H9 (cell line): ENCODE data around the gene C17orf113. TPM values are rescaled to one million over a fixed set of nuclear protein-coding genes. Genes with fewer than 3 reads are reported as not detected.

Experiments used
- DNase-seq: peaks from one replicate; pipeline ENCODE4 v3.0.0-alpha.2; 2017
- H2AFZ ChIP-seq: one replicate; pipeline ENCODE4 v1.6.1; 2013; ENCODE audit warnings: mild to moderate bottlenecking, low read length, control low read depth, moderate library complexity
- H2AK5ac ChIP-seq: 2 replicates; pipeline ENCODE4 v1.6.1; 2013; ENCODE audit warnings: low read length, control low read depth, mixed read lengths; ENCODE audit not compliant: insufficient read length
- H2BK120ac ChIP-seq: one replicate; pipeline ENCODE4 v1.6.1; 2013; ENCODE audit warnings: low read depth, mild to moderate bottlenecking, low read length, control low read depth, inconsistent platforms; ENCODE audit not compliant: poor library complexity, severe bottlenecking
- H2BK12ac ChIP-seq: 2 replicates; pipeline ENCODE4 v1.6.1; 2013; ENCODE audit warnings: low read length, control low read depth, mixed read lengths, low read depth; ENCODE audit not compliant: insufficient read length
- H2BK15ac ChIP-seq: 2 replicates; pipeline ENCODE4 v1.6.1; 2013; ENCODE audit warnings: low read depth, low read length, control low read depth
- H2BK20ac ChIP-seq: one replicate; pipeline ENCODE4 v1.6.1; 2013; ENCODE audit warnings: low read depth, mild to moderate bottlenecking, low read length, control low read depth, inconsistent platforms; ENCODE audit not compliant: poor library complexity, severe bottlenecking
- H2BK5ac ChIP-seq: 2 replicates; pipeline ENCODE4 v1.6.1; 2013; ENCODE audit warnings: low read length, control low read depth, mixed read lengths; ENCODE audit not compliant: insufficient read length
- H3K14ac ChIP-seq: 2 replicates; pipeline ENCODE4 v1.6.1; 2013; ENCODE audit warnings: low read length, control low read depth; ENCODE audit not compliant: insufficient read depth
- H3K18ac ChIP-seq: 2 replicates; pipeline ENCODE4 v1.6.1; 2013; ENCODE audit warnings: low read depth, mild to moderate bottlenecking, mixed read lengths, low read length, control low read depth; ENCODE audit not compliant: insufficient read length
- H3K23ac ChIP-seq: 2 replicates; pipeline ENCODE4 v1.6.1; 2013; ENCODE audit warnings: low read length, control low read depth, mixed read lengths, low read depth; ENCODE audit not compliant: insufficient read length
- H3K23me2 ChIP-seq: 2 replicates; pipeline ENCODE4 v1.6.1; 2013; ENCODE audit warnings: low read depth, mild to moderate bottlenecking, mixed read lengths, low read length, control low read depth; ENCODE audit not compliant: insufficient read length, poor library complexity, severe bottlenecking
- H3K27ac ChIP-seq: 2 replicates; pipeline ENCODE4 v1.5.1; 2013; ENCODE audit warnings: low read length, control low read depth, mixed read lengths, low read depth; ENCODE audit not compliant: insufficient read length
- H3K27me3 ChIP-seq: 2 replicates; pipeline ENCODE4 v1.6.1; 2013; ENCODE audit warnings: low read length, control low read depth, inconsistent platforms; ENCODE audit not compliant: insufficient read depth
- H3K4ac ChIP-seq: 2 replicates; pipeline ENCODE4 v1.6.1; 2013; ENCODE audit warnings: low read depth, mild to moderate bottlenecking, control low read depth, inconsistent platforms, low read length, moderate library complexity
- H3K4me1 ChIP-seq: 2 replicates; pipeline ENCODE4 v1.6.1; 2013; ENCODE audit warnings: low read length, control low read depth, inconsistent platforms; ENCODE audit not compliant: insufficient read depth
- H3K4me2 ChIP-seq: 2 replicates; pipeline ENCODE4 v1.6.1; 2013; ENCODE audit warnings: low read length, control low read depth, mixed read lengths; ENCODE audit not compliant: insufficient read length, insufficient read depth
- H3K56ac ChIP-seq: 2 replicates; pipeline ENCODE4 v1.6.1; 2013; ENCODE audit warnings: low read depth, mild to moderate bottlenecking, mixed read lengths, low read length, control low read depth; ENCODE audit not compliant: insufficient read length
- H3K79me1 ChIP-seq: 2 replicates; pipeline ENCODE4 v1.6.1; 2013; ENCODE audit warnings: low read depth, mild to moderate bottlenecking, moderate library complexity, low read length, control low read depth, inconsistent platforms; ENCODE audit not compliant: insufficient read depth, poor library complexity, severe bottlenecking
- H3K79me2 ChIP-seq: 2 replicates; pipeline ENCODE4 v1.6.1; 2013; ENCODE audit warnings: low read length, control low read depth, inconsistent platforms; ENCODE audit not compliant: insufficient read depth
- H3K9ac ChIP-seq: 2 replicates; pipeline ENCODE4 v1.6.1; 2013; ENCODE audit warnings: low read length, control low read depth, mixed read lengths; ENCODE audit not compliant: insufficient read length; ENCODE audit errors: extremely low read depth
- H3K9me3 ChIP-seq: one replicate; pipeline ENCODE4 v1.6.1; 2013; ENCODE audit warnings: low read depth, low read length, inconsistent platforms; ENCODE audit not compliant: control insufficient read depth
- H3T11ph ChIP-seq: one replicate; pipeline ENCODE4 v1.6.1; 2013; ENCODE audit warnings: mild to moderate bottlenecking, low read length, control low read depth, inconsistent platforms
- H4K20me1 ChIP-seq: one replicate; pipeline ENCODE4 v1.6.1; 2013; ENCODE audit not compliant: control insufficient read depth, insufficient read length, insufficient read depth
- H4K5ac ChIP-seq: 2 replicates; pipeline ENCODE4 v1.6.1; 2013; ENCODE audit warnings: low read depth, mild to moderate bottlenecking, mixed read lengths, low read length, control low read depth; ENCODE audit not compliant: insufficient read length
- H4K8ac ChIP-seq: replicated peaks from 2 replicates; pipeline ENCODE4 v1.6.1; 2013; ENCODE audit warnings: low read length, control low read depth, mixed read lengths, low read depth; ENCODE audit not compliant: insufficient read length
- H4K91ac ChIP-seq: 2 replicates; pipeline ENCODE4 v1.6.1; 2013; ENCODE audit warnings: low read depth, mild to moderate bottlenecking, moderate library complexity, mixed read lengths, low read length, control low read depth; ENCODE audit not compliant: insufficient read length
- H3K27ac Mint-ChIP-seq, 3 experiments: 2 replicates in 2 of 3; 3 replicates in 1 of 3; pipeline ENCODE4 v1.8.0; 2020 to 2021; ENCODE audit warnings: mixed read lengths in 3 of 3, mild to moderate bottlenecking in 1 of 3, moderate library complexity in 1 of 3
- H3K27me3 Mint-ChIP-seq: 2 replicates; pipeline ENCODE4 v1.8.0; 2021; ENCODE audit warnings: low read depth, mild to moderate bottlenecking, moderate library complexity, mixed read lengths
- H3K36me3 Mint-ChIP-seq, 3 experiments: 2 replicates in 2 of 3; 3 replicates in 1 of 3; pipeline ENCODE4 v1.8.0; 2020 to 2021; ENCODE audit warnings: low read depth in 3 of 3, mixed read lengths in 3 of 3; ENCODE audit not compliant: insufficient read depth in 1 of 3
- H3K4me1 Mint-ChIP-seq, 2 experiments: 2 replicates each; pipeline ENCODE4 v1.8.0; 2020; ENCODE audit warnings: mixed read lengths in 2 of 2
- H3K4me3 Mint-ChIP-seq, 2 experiments: 2 replicates in 1 of 2; 3 replicates in 1 of 2; pipeline ENCODE4 v1.8.0; 2020 to 2021; ENCODE audit warnings: mild to moderate bottlenecking in 2 of 2, mixed read lengths in 2 of 2, moderate library complexity in 1 of 2
- H3K9me3 Mint-ChIP-seq, 2 experiments: 2 replicates in 1 of 2; 3 replicates in 1 of 2; pipeline ENCODE4 v1.8.0; 2020; ENCODE audit warnings: mild to moderate bottlenecking in 2 of 2, mixed read lengths in 2 of 2, moderate library complexity in 1 of 2
- CTCF ChIP-seq: fragments of 200-600 bp; sonication (generic); conservative IDR thresholded peaks from 3 replicates; pipeline ENCODE4 v1.8.0; 2021; ENCODE audit warnings: antibody characterized with exemption, mild to moderate bottlenecking
- WGBS: extraction: QIAGEN DNeasy Blood & Tissue Kit; methylation state at CpG from one replicate; pipeline ENCODE4 v1.1.7; 2013; ENCODE audit warnings: missing lambda C conversion rate, low lambda C conversion rate, mixed read lengths; ENCODE audit not compliant: insufficient read length; ENCODE audit errors: extremely low coverage; 5-methylcytosine and 5-hydroxymethylcytosine counted together
- total RNA-seq: library from RNA; stranded (reverse); gene quantifications from 2 replicates; pipeline ENCODE4 v1.2.1, GENCODE V29; 2021

C17orf113 gene
- total RNA-seq, 1 experiment from 2014 or later, result 1.0 TPM

- no peak overlapping the region for H4K5ac ChIP-seq
- H3K14ac ChIP-seq, result no peak overlapping the region
- H2AK5ac ChIP-seq, result no peak overlapping the region
- no peaks in the 10 kb centered on the region for H4K20me1 ChIP-seq
- no peak overlapping the region for H4K8ac ChIP-seq
- H3K27ac Mint-ChIP-seq, result peak overlapping the region in 1 of 3 experiments; percentile 74; a peak in 2 of 7 replicates
- peaks cover 11 to 14% of the 10 kb centered on the region in 2 experiments for H3K4me1 Mint-ChIP-seq
- H2BK5ac ChIP-seq, result no peak overlapping the region
- no peak overlapping the region for H4K91ac ChIP-seq
- no peak overlapping the region for H2BK120ac ChIP-seq
- no peak for DNase-seq
- H3K27ac ChIP-seq, result no peak overlapping the region
- no peak overlapping the region for H2AFZ ChIP-seq
- peaks cover 19% of the 10 kb centered on the region; the same call in 1 of the 2 replicates for H3K79me2 ChIP-seq
- H3K18ac ChIP-seq, result no peak overlapping the region
- H2BK12ac ChIP-seq, result no peak overlapping the region
- no CpG with 5 or more reads among the region's 1 CpG for WGBS
- H3K4me2 ChIP-seq, result no peak overlapping the region
- H3K9ac ChIP-seq, result no peak overlapping the region
- no peaks in the 10 kb centered on the region for H3K9me3 Mint-ChIP-seq
- no peaks in the 10 kb centered on the region for H3K27me3 Mint-ChIP-seq
- H3K9me3 ChIP-seq, result no peaks in the 10 kb centered on the region
- H3T11ph ChIP-seq, result no peak overlapping the region
- H3K23ac ChIP-seq, result no peak overlapping the region
- H3K4me3 Mint-ChIP-seq, result no peak overlapping the region
- H3K36me3 Mint-ChIP-seq, result peaks cover 27 to 54% (median 36%) of the 10 kb centered on the region in 3 experiments; a peak in 6 of 7 replicates
- H3K79me1 ChIP-seq, result no peaks in the 10 kb centered on the region
- H3K4ac ChIP-seq, result no peak overlapping the region
- H2BK15ac ChIP-seq, result no peak overlapping the region
- H2BK20ac ChIP-seq, result no peak overlapping the region
- no peaks in the 10 kb centered on the region for H3K27me3 ChIP-seq
- H3K4me1 ChIP-seq, result no peaks in the 10 kb centered on the region
- no peak for TF ChIP-seq CTCF
- no peak overlapping the region for H3K56ac ChIP-seq
- H3K23me2 ChIP-seq, result no peaks in the 10 kb centered on the region
Observed at GRCh38 chr17:42005166-42005565, 45.2 kb downstream of the C17orf113 start.
